Measurements from ENCODE around the gene EMP1. TPM values are rescaled to one million over a fixed set of nuclear protein-coding genes. Genes with fewer than 3 reads are reported as not detected.

EMP1 gene
- total RNA-seq, 4 donors from 2014 or later, result 48.9 to 345 (median 163) TPM

DNA sequence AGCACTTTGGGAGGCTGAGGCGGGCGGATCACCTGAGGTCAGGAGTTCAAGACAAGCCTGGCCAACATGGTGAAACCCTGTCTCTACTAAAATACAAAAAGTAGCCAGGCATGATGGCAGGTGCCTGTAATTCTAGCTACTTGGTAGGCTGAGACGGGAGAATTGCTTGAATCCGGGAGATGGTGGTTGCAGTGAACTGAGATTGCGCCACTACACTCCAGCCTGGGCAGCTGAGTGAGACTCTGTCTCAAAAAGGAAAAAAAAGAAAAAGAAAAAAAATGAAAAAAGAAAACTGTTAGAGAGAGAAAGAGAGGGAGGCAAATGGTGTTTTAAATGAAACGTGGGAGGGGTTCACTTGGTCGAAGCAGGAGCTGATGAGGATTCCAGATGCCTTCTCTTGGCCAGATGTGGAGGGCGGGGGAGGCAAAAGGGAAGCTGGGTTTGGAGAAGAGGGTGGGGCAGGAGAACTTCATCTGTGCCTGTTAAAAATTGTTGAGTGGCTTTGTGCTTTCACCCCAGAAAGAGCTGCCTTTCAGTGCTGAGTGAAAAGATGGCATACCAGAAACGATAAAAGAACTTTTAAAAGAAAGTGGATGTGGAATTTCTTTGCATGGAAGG lies 1.1 kb downstream of the EMP1 start:
- Histone ChIP-seq H3K4me3 (peak overlapping the region; percentile 50 to 70), H3K4me1 (peaks cover 23 to 28% of the 10 kb centered on the region in 2 donors), H3K36me3 (no peaks in the 10 kb centered on the region), H3K27me3 (no peaks in the 10 kb centered on the region), H3K9me3 (no peaks in the 10 kb centered on the region), H3K27ac (peak overlapping the region; percentile 95 to 96)
- DNase-seq, result peak; percentile 75 to 77
- TF ChIP-seq POLR2A (IDR thresholded peaks at IDR 0.05), result no peak
- TF ChIP-seq, protein P1, sequence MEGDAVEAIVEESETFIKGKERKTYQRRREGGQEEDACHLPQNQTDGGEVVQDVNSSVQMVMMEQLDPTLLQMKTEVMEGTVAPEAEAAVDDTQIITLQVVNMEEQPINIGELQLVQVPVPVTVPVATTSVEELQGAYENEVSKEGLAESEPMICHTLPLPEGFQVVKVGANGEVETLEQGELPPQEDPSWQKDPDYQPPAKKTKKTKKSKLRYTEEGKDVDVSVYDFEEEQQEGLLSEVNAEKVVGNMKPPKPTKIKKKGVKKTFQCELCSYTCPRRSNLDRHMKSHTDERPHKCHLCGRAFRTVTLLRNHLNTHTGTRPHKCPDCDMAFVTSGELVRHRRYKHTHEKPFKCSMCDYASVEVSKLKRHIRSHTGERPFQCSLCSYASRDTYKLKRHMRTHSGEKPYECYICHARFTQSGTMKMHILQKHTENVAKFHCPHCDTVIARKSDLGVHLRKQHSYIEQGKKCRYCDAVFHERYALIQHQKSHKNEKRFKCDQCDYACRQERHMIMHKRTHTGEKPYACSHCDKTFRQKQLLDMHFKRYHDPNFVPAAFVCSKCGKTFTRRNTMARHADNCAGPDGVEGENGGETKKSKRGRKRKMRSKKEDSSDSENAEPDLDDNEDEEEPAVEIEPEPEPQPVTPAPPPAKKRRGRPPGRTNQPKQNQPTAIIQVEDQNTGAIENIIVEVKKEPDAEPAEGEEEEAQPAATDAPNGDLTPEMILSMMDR (IDR thresholded peaks at IDR 0.05), result no peak
- intact Hi-C loops (cut with DNase I; ENCODE audit: low total_unique reads), result loop anchor here (5.0 kb wide), 2 partner anchors 100 to 410 kb away; partner anchors contain the start of gene APOLD1

DNA sequence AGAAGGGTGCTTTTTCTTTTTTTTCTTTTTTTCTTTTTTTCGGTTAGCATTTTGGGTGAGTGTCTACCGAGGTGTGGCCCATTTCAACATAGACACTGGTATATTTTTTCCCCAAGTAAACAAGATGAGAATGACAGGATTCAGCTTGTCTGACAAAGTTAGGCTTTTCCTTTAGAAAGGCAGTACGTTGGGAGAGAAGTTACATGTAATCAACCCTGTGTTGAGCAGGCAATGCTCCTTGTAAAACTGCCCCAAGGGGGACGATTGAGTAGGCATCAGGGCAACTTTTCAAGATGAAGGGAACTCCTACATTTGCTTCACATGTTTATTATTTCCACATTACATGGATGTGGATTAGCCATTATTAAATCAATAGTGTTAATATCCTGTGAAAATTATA lies 1.7 kb downstream of the EMP1 start:
- H3K27me3 ChIP-seq, result no peaks in the 10 kb centered on the region
- intact Hi-C loops (cut with DNase I; ENCODE audit: low total_unique reads), result loop anchor here (5.0 kb wide), 2 partner anchors 101 to 411 kb away; partner anchors contain the start of gene APOLD1
- TF ChIP-seq, protein P1 (IDR thresholded peaks at IDR 0.05), result no peak
- no peak for TF ChIP-seq POLR2A (IDR thresholded peaks at IDR 0.05)
- DNase-seq, result no peak
- no peaks in the 10 kb centered on the region for H3K36me3 ChIP-seq
- peak overlapping the region; percentile 95 to 96 for H3K27ac ChIP-seq
- H3K4me3 ChIP-seq, result peak overlapping the region; percentile 50 to 70
- no peaks in the 10 kb centered on the region for H3K9me3 ChIP-seq
- peaks cover 25 to 28% of the 10 kb centered on the region in 2 donors for H3K4me1 ChIP-seq

DNA sequence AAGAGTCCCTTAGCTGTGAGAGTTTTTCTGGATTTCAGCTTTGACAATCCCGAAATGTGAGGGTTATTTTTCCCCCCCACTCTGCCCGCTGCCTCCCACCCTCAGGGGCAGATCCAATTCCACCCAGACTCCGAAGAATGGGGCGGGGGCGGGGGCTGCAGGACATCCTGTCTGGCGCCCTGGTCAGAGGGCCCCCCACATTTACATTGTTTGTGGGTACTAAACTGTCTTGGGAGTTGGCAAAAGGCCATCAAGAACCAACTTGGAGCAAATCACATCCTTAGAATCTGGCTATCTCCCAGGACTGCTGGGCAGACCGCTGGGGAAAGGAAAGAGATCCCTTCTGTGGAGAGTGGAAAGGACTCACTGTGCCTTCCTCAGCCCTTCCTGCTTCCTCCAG lies 2.4 kb downstream of the EMP1 start:
- Histone ChIP-seq H3K27me3 (no peaks in the 10 kb centered on the region), H3K4me1 (peaks cover 29 to 32% of the 10 kb centered on the region in 2 donors), H3K36me3 (no peaks in the 10 kb centered on the region), H3K27ac (peak overlapping the region; percentile 95 to 96), H3K9me3 (no peaks in the 10 kb centered on the region), H3K4me3 (peak overlapping the region; percentile 50 to 70)
- TF ChIP-seq, protein P1 (IDR thresholded peaks at IDR 0.05), result no peak
- no peak for TF ChIP-seq POLR2A (IDR thresholded peaks at IDR 0.05)
- peak in 1 of 2 donors; percentile 43 for DNase-seq
- intact Hi-C loops (cut with DNase I; ENCODE audit: low total_unique reads), result loop anchor here (5.0 kb wide), 2 partner anchors 102 to 412 kb away; partner anchors contain the start of gene APOLD1

DNA sequence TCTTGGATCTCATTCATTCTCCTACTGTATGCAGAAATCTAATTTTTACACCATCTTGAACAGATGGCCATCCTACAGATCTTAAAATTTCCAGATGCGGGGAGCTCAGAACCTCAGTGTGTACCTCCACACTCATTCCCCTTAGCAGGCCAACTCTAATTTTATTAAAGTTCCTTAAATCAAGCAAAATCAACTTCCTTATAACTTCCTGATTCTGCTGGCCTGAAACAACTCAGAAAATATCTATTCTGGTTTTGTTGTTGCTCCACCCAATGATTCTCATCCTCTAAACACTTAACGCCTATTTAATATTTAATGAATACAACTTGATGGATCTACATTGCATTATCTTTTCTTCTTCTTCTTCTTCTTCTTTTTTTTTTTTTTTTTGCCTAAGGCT lies 3.1 kb downstream of the EMP1 start:
- Histone ChIP-seq H3K27me3 (no peaks in the 10 kb centered on the region), H3K27ac (peak overlapping the region; percentile 95 to 96), H3K4me3 (peak overlapping the region in 1 of 2 donors; percentile 50), H3K9me3 (no peaks in the 10 kb centered on the region), H3K4me1 (peaks cover 23 to 34% of the 10 kb centered on the region in 2 donors), H3K36me3 (no peaks in the 10 kb centered on the region)
- intact Hi-C loops (cut with DNase I; ENCODE audit: low total_unique reads), result loop anchor here (5.0 kb wide), 2 partner anchors 102 to 412 kb away; partner anchors contain the start of gene APOLD1
- no peak for DNase-seq
- TF ChIP-seq, protein P1 (IDR thresholded peaks at IDR 0.05), result no peak

DNA sequence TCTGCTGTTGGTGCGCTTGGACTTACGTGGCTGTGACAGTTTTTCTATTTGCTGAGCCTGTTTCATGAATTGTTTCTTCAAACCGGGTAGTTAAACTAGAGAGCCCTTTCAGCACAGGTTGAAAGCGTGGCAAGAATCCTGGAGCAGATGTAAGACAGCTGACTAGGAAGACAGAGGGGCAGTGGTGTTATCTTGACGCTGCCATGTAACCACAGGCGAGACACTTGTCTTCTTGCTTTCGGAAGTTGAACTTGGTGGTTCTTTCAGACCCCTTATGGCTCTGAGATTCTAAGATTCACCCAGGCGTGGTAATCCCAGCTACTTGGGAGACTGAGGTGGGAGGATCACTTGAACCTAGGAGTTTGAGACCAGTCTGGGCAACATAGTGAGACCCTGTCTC lies 4.3 kb downstream of the EMP1 start:
- DNase-seq, result no peak
- H3K27me3 ChIP-seq, result no peaks in the 10 kb centered on the region
- intact Hi-C loops (cut with DNase I; ENCODE audit: low total_unique reads), result no loop called here
- H3K4me1 ChIP-seq, result peaks cover 15 to 27% of the 10 kb centered on the region in 2 donors
- H3K27ac ChIP-seq, result peak overlapping the region; percentile 64 to 95
- H3K36me3 ChIP-seq, result no peaks in the 10 kb centered on the region
- no peak overlapping the region for H3K4me3 ChIP-seq
- no peaks in the 10 kb centered on the region for H3K9me3 ChIP-seq
- TF ChIP-seq POLR2A (IDR thresholded peaks at IDR 0.05), result no peak
- TF ChIP-seq, protein P1 (IDR thresholded peaks at IDR 0.05), result no peak
